Brain microvascular endothelial cell (primary cell): ENCODE data around the gene EIF4H.
A peak's percentile ranks its signal among the peaks of the same experiment; 100 is the strongest.
"Not testable (repeated sequence)": the region's sequence is repeated elsewhere in the genome, so short reads cannot be mapped to it uniquely, and the experiment has no call there.

Experiments used
- DNase-seq: peaks from one replicate; pipeline ENCODE4 v3.0.0-alpha.2; 2020
- H3K27ac ChIP-seq: fragments of 250-450 bp; sonication (Bioruptor Pico); 2 replicates; pipeline ENCODE4 v1.5.1; 2020; ENCODE audit warnings: mild to moderate bottlenecking, moderate library complexity
- H3K27me3 ChIP-seq: fragments of 250-450 bp; sonication (Bioruptor Pico); replicated peaks from 2 replicates; pipeline ENCODE4 v1.5.1; 2020; ENCODE audit warnings: mild to moderate bottlenecking
- H3K36me3 ChIP-seq: fragments of 250-450 bp; sonication (Bioruptor Pico); replicated peaks from 2 replicates; pipeline ENCODE4 v1.5.1; 2020; ENCODE audit warnings: mild to moderate bottlenecking
- H3K4me3 ChIP-seq: 2 replicates; pipeline ENCODE4 v1.5.1; 2011; ENCODE audit warnings: low read depth, mild to moderate bottlenecking, control low read depth, low read length, moderate library complexity
- CTCF ChIP-seq: IDR thresholded peaks from 2 replicates; pipeline ENCODE4 v1.5.1; 2011; ENCODE audit warnings: low read depth, mild to moderate bottlenecking, moderate library complexity, low read length, control low read depth, inconsistent platforms; ENCODE audit errors: missing control alignments
- in situ Hi-C: cut with HindIII; loops from 2 replicates; pipeline ENCODE4 v1.10.0; 2017; ENCODE audit warnings: low sequenced_read_pairs, low pct_ligation_motif_present

Gene EIF4H

GRCh38 chr7:74202841-74203556, 28.8 kb downstream of the EIF4H start:
- in situ Hi-C loops = no loop called here
- H3K27ac ChIP-seq = no peak overlapping the region
- no peaks in the 10 kb centered on the region for H3K27me3 ChIP-seq
- peak; percentile 76 for TF ChIP-seq CTCF
- DNase-seq = no peak
- no peak overlapping the region for H3K4me3 ChIP-seq
- H3K36me3 ChIP-seq = peaks cover 9% of the 10 kb centered on the region

GRCh38 chr7:74203956-74204618, 29.9 kb downstream of the EIF4H start:
- TF ChIP-seq CTCF = no peak
- Histone ChIP-seq H3K27me3 (no peaks in the 10 kb centered on the region), H3K4me3 (no peak overlapping the region), H3K36me3 (peaks cover under 1% of the 10 kb centered on the region), H3K27ac (no peak overlapping the region)
- no peak for DNase-seq
- in situ Hi-C loops = no loop called here

- H3K27me3 ChIP-seq, H3K27ac ChIP-seq, H3K4me3 ChIP-seq, in situ Hi-C loops, H3K36me3 ChIP-seq, DNase-seq: not testable (repeated sequence)
Measured at GRCh38 chr7:74206052-74206451, 31.9 kb downstream of the EIF4H start.

- no peak overlapping the region for H3K27ac ChIP-seq
- H3K4me3 ChIP-seq = peak overlapping the region; percentile 9
- peak; percentile 75 for DNase-seq
Measured at GRCh38 chr7:74206589-74207120, 32.5 kb downstream of the EIF4H start.

GRCh38 chr7:74207586-74207985, 33.4 kb downstream of the EIF4H start:
- Histone ChIP-seq H3K4me3 (no peak overlapping the region), H3K27me3 (no peaks in the 10 kb centered on the region), H3K27ac (no peak overlapping the region), H3K36me3 (no peaks in the 10 kb centered on the region)
- DNase-seq = no peak
- no peak for TF ChIP-seq CTCF
- in situ Hi-C loops = no loop called here

More at GRCh38 chr7:74206589-74207120, 32.5 kb downstream of the EIF4H start:
- TF ChIP-seq CTCF = peak; percentile 96
- in situ Hi-C loops = no loop called here
- Histone ChIP-seq H3K36me3 (no peaks in the 10 kb centered on the region), H3K27me3 (no peaks in the 10 kb centered on the region)

- in situ Hi-C loops, H3K27me3 ChIP-seq, DNase-seq, H3K4me3 ChIP-seq, H3K36me3 ChIP-seq, H3K27ac ChIP-seq: not testable (repeated sequence)
Measured at GRCh38 chr7:74208241-74208640, 34.1 kb downstream of the EIF4H start.
